WERI-Rb-1 (cell line): ENCODE data around the gene HDAC4.

Experiments
- DNase-seq: peaks from one replicate; pipeline ENCODE4 v3.0.0-alpha.2; 2020
- H3K27ac ChIP-seq: fragments of 250-450 bp; sonication (Bioruptor Pico); 2 replicates; pipeline ENCODE4 v1.5.1; 2020; ENCODE audit warnings: mild to moderate bottlenecking, moderate library complexity
- H3K27me3 ChIP-seq: fragments of 250-450 bp; sonication (Bioruptor Pico); 2 replicates; pipeline ENCODE4 v1.5.1; 2021; ENCODE audit warnings: mild to moderate bottlenecking, low read depth, moderate library complexity; ENCODE audit not compliant: insufficient read depth, severe bottlenecking
- H3K36me3 ChIP-seq: fragments of 250-450 bp; sonication (Bioruptor Pico); 2 replicates; pipeline ENCODE4 v1.5.1; 2020; ENCODE audit warnings: mild to moderate bottlenecking, moderate library complexity
- H3K4me3 ChIP-seq: 2 replicates; pipeline ENCODE4 v1.5.1; 2011; ENCODE audit warnings: low read depth, mild to moderate bottlenecking, control low read depth, low read length
- H3K9me3 ChIP-seq: fragments of 250-450 bp; sonication (Bioruptor Pico); 2 replicates; pipeline ENCODE4 v1.5.1; 2021; ENCODE audit warnings: mild to moderate bottlenecking, moderate library complexity; ENCODE audit not compliant: severe bottlenecking
- CTCF ChIP-seq: IDR thresholded peaks from 2 replicates; pipeline ENCODE4 v1.5.1; 2011; ENCODE audit warnings: low read depth, mild to moderate bottlenecking, control low read depth, inconsistent platforms, low read length

HDAC4 gene

GRCh38 chr2:239019183-239019581, 381.6 kb downstream of the HDAC4 start:
- Histone ChIP-seq H3K4me3 (no peak overlapping the region), H3K27me3 (peaks cover 87% of the 10 kb centered on the region), H3K9me3 (no peaks in the 10 kb centered on the region), H3K36me3 (no peaks in the 10 kb centered on the region), H3K27ac (no peak overlapping the region)
- TF ChIP-seq CTCF = no peak
- DNase-seq = no peak

DNA sequence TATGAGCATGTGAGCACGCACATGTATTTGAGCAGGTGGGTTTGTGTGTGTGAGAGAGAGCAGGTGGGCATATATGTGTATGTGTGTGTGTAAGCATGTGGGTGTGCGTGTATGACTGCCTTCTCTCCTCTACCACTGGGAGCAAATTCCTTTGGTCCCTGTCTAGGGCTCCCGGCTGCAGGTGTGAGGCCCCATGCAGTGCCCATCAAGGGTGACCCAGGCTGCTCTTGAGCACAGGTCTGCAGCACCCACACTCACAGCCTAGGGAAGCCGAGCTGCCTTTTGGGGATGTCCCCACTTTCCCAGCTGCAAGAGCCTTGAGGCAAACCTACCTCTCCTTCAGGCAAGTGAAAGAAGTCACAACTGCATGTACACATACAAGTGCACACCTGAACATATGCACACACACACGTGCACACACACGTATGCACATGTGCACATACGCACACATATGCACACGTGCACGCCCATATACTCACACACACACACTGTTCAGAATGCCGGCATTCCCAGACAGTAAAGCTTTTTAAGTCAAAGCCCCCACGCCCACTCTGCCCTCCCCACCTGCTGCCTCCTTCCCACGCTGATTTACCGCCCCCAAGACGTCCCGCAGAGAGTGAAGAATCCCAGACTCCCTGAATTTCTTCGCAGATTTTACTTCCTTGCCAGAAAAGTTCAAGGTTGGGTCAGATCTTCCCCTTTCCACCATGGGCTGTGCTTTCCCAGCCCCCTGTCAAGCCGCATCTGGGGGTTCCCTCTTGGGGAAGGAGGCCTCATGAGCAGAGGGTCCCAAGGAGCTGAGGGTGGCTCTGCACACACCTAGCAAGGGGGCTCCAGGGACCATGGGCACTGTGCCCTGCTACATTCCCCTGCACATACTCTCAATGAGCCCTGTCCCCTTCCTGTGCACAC, 382.3 kb downstream of the HDAC4 start:
- H3K27me3 ChIP-seq = peaks cover 87% of the 10 kb centered on the region
- no peaks in the 10 kb centered on the region for H3K9me3 ChIP-seq
- no peak overlapping the region for H3K27ac ChIP-seq
- H3K36me3 ChIP-seq = no peaks in the 10 kb centered on the region
- H3K4me3 ChIP-seq = no peak overlapping the region
- TF ChIP-seq CTCF = no peak
- DNase-seq = no peak

DNA sequence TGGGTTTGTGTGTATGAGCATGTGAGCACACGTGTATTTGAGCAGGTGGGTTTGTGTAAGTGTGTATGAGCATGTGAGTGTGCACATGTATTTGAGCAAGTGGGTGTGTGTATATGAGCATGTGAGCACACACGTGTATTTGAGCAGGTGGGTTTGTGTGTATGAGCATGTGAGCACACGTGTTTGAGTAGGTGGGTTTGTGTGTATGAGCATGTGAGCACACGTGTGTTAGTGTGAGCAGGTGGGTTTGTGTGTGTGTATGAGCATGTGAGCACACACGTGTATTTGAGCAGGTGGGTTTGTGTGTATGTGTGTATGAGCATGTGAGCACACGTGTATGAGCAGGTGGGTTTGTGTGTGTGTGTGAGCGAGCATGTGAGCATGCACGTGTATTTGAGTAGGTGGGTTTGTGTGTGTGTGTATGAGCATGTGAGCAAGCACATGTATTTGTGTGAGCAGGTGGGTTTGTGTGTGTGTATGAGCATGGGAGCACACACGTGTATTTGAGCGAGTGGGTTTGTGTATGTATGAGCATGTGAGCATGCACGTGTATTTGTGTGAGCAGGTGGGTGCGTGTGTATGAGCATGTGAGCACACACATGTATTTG, 383.2 kb downstream of the HDAC4 start:
- H3K27me3 ChIP-seq = peaks cover 87% of the 10 kb centered on the region
- no peak overlapping the region for H3K27ac ChIP-seq
- TF ChIP-seq CTCF = no peak
- no peaks in the 10 kb centered on the region for H3K9me3 ChIP-seq
- DNase-seq = no peak
- no peak overlapping the region for H3K4me3 ChIP-seq
- H3K36me3 ChIP-seq = no peaks in the 10 kb centered on the region

DNA sequence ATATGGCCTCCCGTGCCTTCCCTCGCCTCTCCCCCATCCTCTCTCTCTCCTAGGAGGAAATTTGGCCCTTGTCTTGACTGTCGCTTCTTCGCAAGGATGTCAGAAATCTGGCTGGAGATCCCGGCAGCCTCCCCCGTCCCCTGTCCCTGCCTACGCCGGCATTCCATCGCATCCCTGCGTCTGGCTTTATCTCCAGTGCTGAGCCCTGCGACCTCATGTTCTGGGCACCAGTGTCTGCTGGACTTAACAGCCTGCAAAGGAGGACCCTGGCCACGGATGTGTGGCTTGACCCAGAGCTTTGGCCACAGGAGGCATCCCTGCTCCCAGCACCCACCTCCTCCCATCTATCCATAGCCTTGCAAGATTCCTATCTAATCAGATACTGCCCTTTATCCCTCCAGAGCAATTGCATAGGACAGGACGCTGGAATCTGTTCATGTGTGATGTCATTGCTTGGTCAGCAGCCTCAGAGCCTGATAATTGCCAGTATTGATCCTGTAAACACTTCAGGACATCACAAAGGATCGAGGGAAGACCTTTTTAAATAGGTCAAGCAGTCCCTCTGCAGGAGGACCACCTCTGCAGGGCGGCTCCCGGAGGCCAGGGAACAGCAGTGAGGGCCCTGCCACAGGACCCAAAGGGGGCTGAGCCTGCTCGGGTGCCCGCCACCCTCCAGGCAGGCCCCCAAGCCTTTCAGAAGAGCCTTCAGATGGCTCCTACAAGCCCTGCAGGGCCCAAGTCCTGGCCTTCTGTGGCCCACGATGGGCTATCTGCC, 384.7 kb downstream of the HDAC4 start:
- Histone ChIP-seq H3K4me3 (no peak overlapping the region), H3K27ac (no peak overlapping the region), H3K9me3 (no peaks in the 10 kb centered on the region), H3K27me3 (peaks cover 87% of the 10 kb centered on the region), H3K36me3 (no peaks in the 10 kb centered on the region)
- no peak for DNase-seq
- TF ChIP-seq CTCF = no peak

- Histone ChIP-seq H3K9me3 (no peaks in the 10 kb centered on the region), H3K36me3 (no peaks in the 10 kb centered on the region), H3K4me3 (no peak overlapping the region), H3K27me3 (peaks cover 87% of the 10 kb centered on the region), H3K27ac (no peak overlapping the region)
- DNase-seq = no peak
- TF ChIP-seq CTCF = no peak
These were observed 385.5 kb downstream of the HDAC4 start for GRCh38 chr2:239015218-239015900.
